K562 (cell line): ENCODE data around the gene TIMM22. TPM values are rescaled to one million over a fixed set of nuclear protein-coding genes. Genes with fewer than 3 reads are reported as not detected.

Experiments
- ATAC-seq: fragments of 200-7000 bp; cut with Tn5 transposase; 3 replicates; pipeline ENCODE4 v1.9.1; 2020; ENCODE audit warnings: moderate library complexity
- BruUV-seq: library from RNA; stranded (reverse); fragments of 400-500 nt; replicated peaks from 2 replicates; lab custom pipeline; 2021; lab: Mats Ljungman, UMichigan
- CTCF ChIA-PET: fragments of 300-600 bp; formaldehyde crosslinking; extraction: SDS; loops from one replicate; lab custom pipeline; 2021; ENCODE audit warnings: low intra/inter-chr PET ratio; lab: Yijun Ruan, JAX
- POLR2A ChIA-PET: fragments of 300-600, 350-650 bp; sonication (Branson Sonifier 250); formaldehyde crosslinking; extraction: SDS; loops from one replicate; lab custom pipeline; 2021; ENCODE audit warnings: antibody characterized with exemption, inconsistent platforms; lab: Yijun Ruan, JAX
- DNase-seq, 4 experiments: peaks; one replicate each; pipeline versions ENCODE4 v3.0.0 to v3.0.0-alpha.2; 2011 to 2018; ENCODE audit warnings: low spot score in 3 of 4, mixed read lengths in 3 of 4; ENCODE audit errors: extremely low read depth in 1 of 4
- FAIRE-seq: peaks from 2 replicates; lab custom pipeline; 2011; peaks lifted over from hg19 to GRCh38; lab: Jason Lieb, UNC
- H2AFZ ChIP-seq: 2 replicates; pipeline ENCODE4 v1.6.0; 2011; ENCODE audit warnings: low read depth, low read length, control low read depth, inconsistent platforms
- H3K27ac ChIP-seq: fragments of 200-600 bp; 3 replicates; pipeline ENCODE4 v1.8.0; 2011; ENCODE audit warnings: low read depth, mild to moderate bottlenecking, control low read depth, inconsistent platforms, low read length, moderate library complexity, mixed read lengths; ENCODE audit errors: extremely low read depth
- H3K27me3 ChIP-seq, 2 experiments: fragments of 300-600 bp in 1 of 2; 2 replicates in 1 of 2; 3 replicates in 1 of 2; pipeline versions ENCODE4 v1.6.0 to v1.8.0; 2011; ENCODE audit warnings: inconsistent platforms in 2 of 2, low read length in 2 of 2, mild to moderate bottlenecking in 1 of 2, mixed read lengths in 1 of 2, moderate library complexity in 1 of 2; ENCODE audit not compliant: control insufficient read depth in 2 of 2, insufficient read depth in 2 of 2
- H3K36me3 ChIP-seq: fragments of 300-600 bp; 3 replicates; pipeline ENCODE4 v1.8.0; 2011; ENCODE audit warnings: mild to moderate bottlenecking, low read length, inconsistent platforms; ENCODE audit not compliant: control insufficient read depth, insufficient read depth
- H3K4me1 ChIP-seq, 2 experiments: fragments of 200-600 bp in 1 of 2; replicated peaks in 1 of 2; 2 replicates in 1 of 2; 3 replicates in 1 of 2; pipeline versions ENCODE4 v1.5.1 to v1.8.0; 2011; ENCODE audit warnings: inconsistent platforms in 2 of 2, low read length in 2 of 2, mild to moderate bottlenecking in 1 of 2, mixed read lengths in 1 of 2, moderate library complexity in 1 of 2; ENCODE audit not compliant: control insufficient read depth in 2 of 2, insufficient read depth in 2 of 2
- H3K4me2 ChIP-seq: 2 replicates; pipeline ENCODE4 v1.6.1; 2011; ENCODE audit warnings: low read length, control low read depth, inconsistent platforms, mixed read lengths; ENCODE audit not compliant: insufficient read depth
- H3K4me3 ChIP-seq: fragments of 200-600 bp; sonication (generic), shearing (Covaris generic); 2 replicates; pipeline ENCODE4 v1.5.1; 2016; ENCODE audit warnings: control low read depth, inconsistent platforms
- H3K79me2 ChIP-seq: fragments of 200-600 bp; 3 replicates; pipeline ENCODE4 v1.8.0; 2011; ENCODE audit warnings: low read length, inconsistent platforms; ENCODE audit not compliant: control insufficient read depth, insufficient read depth
- H3K9ac ChIP-seq, 2 experiments: 2 replicates each; pipeline versions ENCODE4 v1.6.0 to v1.6.1; 2011; ENCODE audit warnings: low read depth in 2 of 2, low read length in 2 of 2, control low read depth in 1 of 2, inconsistent platforms in 1 of 2, mild to moderate bottlenecking in 1 of 2, mixed read lengths in 1 of 2; ENCODE audit not compliant: insufficient read depth in 1 of 2
- H3K9me1 ChIP-seq: one replicate; pipeline ENCODE4 v1.6.0; 2011; ENCODE audit warnings: inconsistent platforms, mild to moderate bottlenecking, low read length, moderate library complexity; ENCODE audit not compliant: control insufficient read depth, insufficient read depth
- H3K9me3 ChIP-seq: replicated peaks from 2 replicates; pipeline ENCODE4 v1.5.1; 2011; ENCODE audit warnings: low read depth, low read length, inconsistent platforms; ENCODE audit not compliant: control insufficient read depth, insufficient read depth
- H4K20me1 ChIP-seq: replicated peaks from 2 replicates; pipeline ENCODE4 v1.6.1; 2011; ENCODE audit warnings: low read length, inconsistent platforms, mixed read lengths; ENCODE audit not compliant: control insufficient read depth, insufficient read depth
- KDM1A ChIP-seq, 2 experiments: fragments of 450-650 bp; IDR thresholded peaks; 2 replicates each; pipeline ENCODE4 v1.6.1; 2016; ENCODE audit warnings: mild to moderate bottlenecking in 2 of 2
- SNRNP70 ChIP-seq: fragments of 200-400 bp; formaldehyde crosslinking; optimal IDR thresholded peaks from 2 replicates; pipeline ENCODE3; 2017; ENCODE audit warnings: low read depth, low read length
- USF2 ChIP-seq: sonication (generic); formaldehyde crosslinking; IDR thresholded peaks from 2 replicates; pipeline ENCODE4 v1.5.0; 2020; ENCODE audit warnings: missing genetic modification reagents
- ZNF239 ChIP-seq: fragments of 250-450 bp; sonication (Bioruptor Pico); IDR thresholded peaks from 2 replicates; pipeline ENCODE4 v1.4.0; 2020; ENCODE audit warnings: mild to moderate bottlenecking
- ZNF253 ChIP-seq: fragments of 250-450 bp; sonication (Bioruptor Pico); conservative IDR thresholded peaks from 2 replicates; pipeline ENCODE4 v1.6.1; 2021; ENCODE audit warnings: mild to moderate bottlenecking
- ZNF592 ChIP-seq: fragments of 450-650 bp; IDR thresholded peaks from 2 replicates; pipeline ENCODE4 v1.6.1; 2017; ENCODE audit warnings: antibody characterized with exemption, mild to moderate bottlenecking
- ZNF655 ChIP-seq: fragments of 250-450 bp; sonication (Bioruptor Pico); IDR thresholded peaks from 2 replicates; pipeline ENCODE4 v1.5.0; 2021
- ZNF778 ChIP-seq: fragments of 450-650 bp; formaldehyde crosslinking; IDR thresholded peaks from 2 replicates; pipeline ENCODE4 v1.4.0; 2020; ENCODE audit warnings: mild to moderate bottlenecking, moderate library complexity
- WGBS: fragments of 100-300 bp; shearing (Covaris generic); methylation state at CpG from one replicate; pipeline ENCODE4 v1.1.6; 2016; ENCODE audit warnings: low coverage, mixed read lengths; ENCODE audit not compliant: insufficient coverage; ENCODE audit errors: missing lambda C conversion rate; 5-methylcytosine and 5-hydroxymethylcytosine counted together
- in situ Hi-C: fragments of 300-500 bp; cut with MboI; formaldehyde crosslinking; loops from 4 replicates; pipeline ENCODE4 v1.15.0; 2018; ENCODE audit warnings: inconsistent platforms, mixed read lengths
- intact Hi-C: fragments of 100-400 bp; cut with micrococcal nuclease; formaldehyde crosslinking; loops from 2 replicates; pipeline ENCODE4 v1.14.2; 2022
- polyA plus RNA-seq, 8 experiments: library from polyadenylated mRNA; depleted of rRNA in 4 of 8; stranded (reverse) in 5 of 8; unstranded in 3 of 8; fragments of >200 nt; fragmentation: Nextera tagmentation in 2 of 8; fragmentation: Illumina TruSeq in 1 of 8; extraction: Ambion mirVana in 2 of 8; extraction: Trizol in 1 of 8; gene quantifications; 2 replicates each; pipeline versions ENCODE4 v1.2.1 to v1.2.3, GENCODE V29; 2011 to 2014; ENCODE audit warnings: inconsistent platforms in 1 of 8, missing spikeins in 1 of 8
- total RNA-seq, 7 experiments: library from RNA; depleted of rRNA in 6 of 7; stranded (reverse); fragments of >200 nt in 6 of 7; fragmentation: Illumina TruSeq in 2 of 7; extraction: Trizol in 2 of 7; gene quantifications; 2 replicates each; pipeline versions ENCODE4 v1.2.1 to v1.2.3, GENCODE V29; 2011 to 2021; ENCODE audit warnings: low replicate concordance in 1 of 7
- TF ChIP-seq, protein P1 (sequence below): sonication (generic); formaldehyde crosslinking; IDR thresholded peaks from 2 replicates; pipeline ENCODE4 v1.8.0; 2022; ENCODE audit warnings: mild to moderate bottlenecking, missing genetic modification reagents
- TF ChIP-seq, protein P2 (sequence below): fragments of 450-650 bp; IDR thresholded peaks from 2 replicates; pipeline ENCODE4 v1.6.1; 2016; ENCODE audit warnings: low read depth, mild to moderate bottlenecking, moderate library complexity
- TF ChIP-seq, protein P3 (sequence below): sonication (generic); formaldehyde crosslinking; IDR thresholded peaks from 2 replicates; pipeline ENCODE4 v1.8.1; 2023; ENCODE audit warnings: mild to moderate bottlenecking, missing genetic modification reagents

TIMM22 gene
- total and polyA plus RNA-seq, 9 of the 15 experiments (the other 6 are each of a cell fraction or from before 2014, with no cell fraction given) = 5.9 to 14.1 (median 10.3) TPM

DNA sequence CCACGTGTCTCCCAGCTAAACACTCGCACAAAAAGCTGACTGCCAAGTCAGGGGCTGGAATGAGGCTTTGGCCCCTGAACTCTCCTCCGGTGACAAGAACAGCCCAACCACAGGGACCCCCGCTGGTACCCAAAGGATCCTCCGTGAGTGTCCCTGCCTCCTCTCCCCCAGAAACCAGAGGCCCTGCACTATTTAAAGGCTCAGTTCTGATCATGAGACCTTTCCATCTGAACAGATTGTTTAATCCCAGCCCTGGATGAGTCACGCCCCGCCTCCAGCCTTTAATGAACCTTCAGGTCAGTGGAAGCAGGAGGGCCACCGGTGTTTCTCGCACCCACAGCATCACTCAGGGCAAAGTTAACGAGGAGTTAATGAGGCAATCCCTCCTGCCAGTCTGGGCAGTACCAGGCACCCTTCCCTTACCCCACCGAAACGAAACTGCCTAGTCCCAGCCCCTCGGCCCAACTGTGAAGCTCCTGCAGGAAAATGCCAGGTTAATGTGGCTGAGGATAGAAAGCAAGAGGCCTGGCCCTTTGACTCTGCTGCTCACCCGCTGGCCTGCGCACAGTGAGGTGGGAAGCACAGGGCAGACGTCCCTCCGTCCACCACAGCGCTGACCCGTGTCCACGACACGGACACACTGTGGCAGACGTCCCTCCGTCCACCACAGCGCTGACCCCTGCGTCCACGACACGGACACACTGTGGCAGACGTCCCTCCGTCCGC is 32.4 kb downstream of the TIMM22 start:
- in situ Hi-C loops = no loop called here
- DNase-seq (no peak), ATAC-seq (no peak), FAIRE-seq (no peak)
- CTCF ChIA-PET = no interaction called here
- Histone ChIP-seq H3K79me2 (no peaks in the 10 kb centered on the region), H3K9ac (no peak overlapping the region), H3K9me1 (no peaks in the 10 kb centered on the region), H3K27me3 (peaks cover 8 to 80% of the 10 kb centered on the region in 2 experiments; a peak in 4 of 5 replicates), H3K4me3 (no peak overlapping the region), H3K4me1 (peaks cover 0 to 4% of the 10 kb centered on the region in 2 experiments; a peak in 2 of 5 replicates), H3K36me3 (no peaks in the 10 kb centered on the region), H3K27ac (no peak overlapping the region), H3K4me2 (no peak overlapping the region), H2AFZ (no peak overlapping the region), H4K20me1 (peaks cover 11% of the 10 kb centered on the region; the same call in 1 of the 2 replicates), H3K9me3 (no peaks in the 10 kb centered on the region)
- POLR2A ChIA-PET = interaction anchor here (0.8 to 1.2 kb wide), 2 partner anchors 9 to 30 kb away, joined by 3 read pairs; no protein-coding TSS in a partner anchor
- WGBS = 5% methylated on average over 25 of the region's 30 CpGs
- BruUV-seq = no TSS peak
- intact Hi-C loops = no loop called here
- TF ChIP-seq ZNF592 (no peak), ZNF655 (CRISPR knock-in tag) (no peak), USF2 (CRISPR knock-in tag) (no peak), ZNF239 (CRISPR knock-in tag) (no peak), KDM1A (IDR thresholded peaks at IDR 0.05) (no peak), SNRNP70 (no peak), ZNF778 (no peak), ZNF253 (CRISPR knock-in tag) (no peak)
- TF ChIP-seq, protein P1, sequence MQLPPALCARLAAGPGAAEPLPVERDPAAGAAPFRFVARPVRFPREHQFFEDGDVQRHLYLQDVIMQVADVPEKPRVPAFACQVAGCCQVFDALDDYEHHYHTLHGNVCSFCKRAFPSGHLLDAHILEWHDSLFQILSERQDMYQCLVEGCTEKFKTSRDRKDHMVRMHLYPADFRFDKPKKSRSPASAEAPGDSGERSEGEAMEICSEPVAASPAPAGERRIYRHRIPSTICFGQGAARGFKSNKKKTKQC = no peak
- TF ChIP-seq, protein P2, sequence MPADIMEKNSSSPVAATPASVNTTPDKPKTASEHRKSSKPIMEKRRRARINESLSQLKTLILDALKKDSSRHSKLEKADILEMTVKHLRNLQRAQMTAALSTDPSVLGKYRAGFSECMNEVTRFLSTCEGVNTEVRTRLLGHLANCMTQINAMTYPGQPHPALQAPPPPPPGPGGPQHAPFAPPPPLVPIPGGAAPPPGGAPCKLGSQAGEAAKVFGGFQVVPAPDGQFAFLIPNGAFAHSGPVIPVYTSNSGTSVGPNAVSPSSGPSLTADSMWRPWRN = no peak
- TF ChIP-seq, protein P3, sequence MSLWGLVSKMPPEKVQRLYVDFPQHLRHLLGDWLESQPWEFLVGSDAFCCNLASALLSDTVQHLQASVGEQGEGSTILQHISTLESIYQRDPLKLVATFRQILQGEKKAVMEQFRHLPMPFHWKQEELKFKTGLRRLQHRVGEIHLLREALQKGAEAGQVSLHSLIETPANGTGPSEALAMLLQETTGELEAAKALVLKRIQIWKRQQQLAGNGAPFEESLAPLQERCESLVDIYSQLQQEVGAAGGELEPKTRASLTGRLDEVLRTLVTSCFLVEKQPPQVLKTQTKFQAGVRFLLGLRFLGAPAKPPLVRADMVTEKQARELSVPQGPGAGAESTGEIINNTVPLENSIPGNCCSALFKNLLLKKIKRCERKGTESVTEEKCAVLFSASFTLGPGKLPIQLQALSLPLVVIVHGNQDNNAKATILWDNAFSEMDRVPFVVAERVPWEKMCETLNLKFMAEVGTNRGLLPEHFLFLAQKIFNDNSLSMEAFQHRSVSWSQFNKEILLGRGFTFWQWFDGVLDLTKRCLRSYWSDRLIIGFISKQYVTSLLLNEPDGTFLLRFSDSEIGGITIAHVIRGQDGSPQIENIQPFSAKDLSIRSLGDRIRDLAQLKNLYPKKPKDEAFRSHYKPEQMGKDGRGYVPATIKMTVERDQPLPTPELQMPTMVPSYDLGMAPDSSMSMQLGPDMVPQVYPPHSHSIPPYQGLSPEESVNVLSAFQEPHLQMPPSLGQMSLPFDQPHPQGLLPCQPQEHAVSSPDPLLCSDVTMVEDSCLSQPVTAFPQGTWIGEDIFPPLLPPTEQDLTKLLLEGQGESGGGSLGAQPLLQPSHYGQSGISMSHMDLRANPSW (CRISPR knock-in tag) = no peak
